HG02610 (cell line): ENCODE data around the gene LCOR.
"Not testable (repeated sequence)": the region's sequence is repeated elsewhere in the genome, so short reads cannot be mapped to it uniquely, and the experiment has no call there.

Source experiments
- ATAC-seq: cut with Tn5 transposase; IDR thresholded peaks from one replicate; pipeline ENCODE4 v1.9.1; 2021; ENCODE audit warnings: mild to moderate bottlenecking, moderate library complexity; ENCODE audit not compliant: unreplicated experiment

LCOR gene

DNA sequence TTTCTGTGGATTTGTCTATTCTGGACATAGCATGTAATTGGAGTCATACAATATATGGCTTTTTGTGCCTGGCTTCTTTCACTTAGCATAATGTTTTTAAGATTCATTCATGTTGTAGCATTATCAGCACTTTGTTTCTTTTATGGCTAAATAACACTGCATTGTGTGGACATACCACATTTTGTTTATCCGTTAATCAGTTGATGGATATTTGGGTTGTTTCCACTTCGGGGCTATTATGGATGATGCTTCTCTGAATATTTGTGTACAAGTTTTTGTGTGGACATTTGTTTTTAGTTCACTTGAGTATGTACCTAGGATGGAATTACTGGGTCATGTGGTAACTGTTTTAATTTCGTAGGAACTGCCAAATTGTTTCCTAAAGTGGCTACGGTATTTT, 6.4 kb downstream of the LCOR start:
- ATAC-seq = no peak

DNA sequence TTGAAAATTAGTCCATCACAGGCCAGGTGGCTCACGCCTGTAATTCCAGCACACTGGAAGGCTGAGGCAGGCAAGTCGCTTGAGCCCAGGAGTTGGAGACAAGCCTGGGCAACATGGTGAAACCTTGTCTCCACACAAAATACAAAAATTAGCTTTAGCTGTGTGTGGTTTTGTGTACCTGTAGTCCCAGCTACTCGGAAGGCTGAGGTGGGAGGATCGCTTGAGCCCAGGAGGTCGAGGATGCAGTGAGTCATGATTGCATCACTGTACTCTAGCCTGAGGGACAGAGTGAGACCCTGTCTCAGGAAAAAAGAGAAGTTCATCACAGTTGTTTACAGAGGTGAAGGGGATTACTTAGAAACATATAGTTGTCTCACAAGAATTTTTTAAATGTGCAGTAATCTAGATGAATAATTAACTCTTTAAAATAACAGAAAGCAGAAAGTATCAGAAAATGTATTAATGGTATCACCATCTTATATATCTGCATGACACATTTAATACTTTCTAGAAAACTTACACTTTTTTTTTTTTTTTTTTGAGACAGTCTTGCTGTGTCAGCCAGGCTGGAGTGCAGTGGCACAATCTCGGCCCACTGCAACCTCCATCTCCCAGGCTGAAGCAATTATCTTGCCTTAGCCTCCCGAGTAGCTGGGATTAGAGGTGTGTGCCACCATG, 8.9 kb downstream of the LCOR start:
- ATAC-seq = no peak

DNA sequence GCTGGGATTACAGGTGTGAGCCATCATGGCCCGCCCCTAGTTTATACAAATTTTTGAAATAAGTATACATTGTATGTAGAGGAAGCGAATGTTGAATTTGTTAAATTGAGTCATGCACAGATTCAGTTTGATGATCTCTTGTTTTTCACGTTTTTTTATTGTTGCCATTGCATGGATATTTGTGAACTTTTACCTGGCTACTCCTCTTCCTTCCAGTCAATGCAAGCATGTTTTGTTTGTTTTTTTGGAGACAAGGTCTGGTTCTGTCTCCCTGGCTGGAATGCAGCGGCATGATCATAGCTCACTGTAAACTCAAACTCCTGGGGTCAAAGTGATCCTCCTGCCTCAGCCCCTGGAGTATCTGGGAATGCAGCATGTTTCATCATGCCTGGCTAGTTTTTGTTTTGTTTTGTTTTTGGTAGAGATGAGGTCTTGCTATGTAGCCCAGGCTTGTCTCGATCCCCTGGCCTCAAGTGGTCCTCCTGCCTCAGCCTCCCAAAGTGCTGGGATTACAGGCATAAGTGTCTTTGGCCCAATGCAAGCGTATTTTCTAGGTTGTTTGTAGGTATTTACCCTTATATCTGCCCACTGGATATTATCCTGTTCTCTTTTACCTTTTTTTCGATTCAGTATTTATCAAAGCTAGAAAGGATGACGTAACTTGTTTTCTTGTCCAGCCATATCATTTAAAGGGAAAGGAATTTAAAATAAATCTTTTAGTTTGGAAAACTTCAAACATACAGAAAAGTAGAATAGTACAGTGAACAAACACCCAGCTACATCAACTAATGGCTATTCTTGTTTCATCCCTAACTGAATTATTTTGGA, 11.0 kb downstream of the LCOR start:
- no peak for ATAC-seq

DNA sequence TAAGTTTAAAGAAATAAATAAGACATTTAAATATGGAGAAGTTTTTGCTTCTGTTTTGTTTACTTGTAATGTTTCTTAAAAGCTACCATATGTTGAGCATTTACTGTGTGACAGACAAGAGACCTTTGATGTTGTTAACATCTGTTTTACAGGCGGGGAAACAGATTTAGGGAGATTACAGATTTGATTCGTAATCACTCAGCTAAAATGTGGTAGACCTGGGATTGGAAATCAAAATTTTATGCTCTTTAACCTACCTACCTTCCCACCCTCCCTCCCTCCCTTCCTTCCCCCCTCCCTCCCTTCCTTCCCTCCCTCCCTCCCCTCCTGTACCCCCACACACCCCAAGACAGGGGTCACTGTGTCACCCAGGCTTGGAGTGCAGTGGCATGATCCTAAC, 11.7 kb downstream of the LCOR start:
- no peak for ATAC-seq

DNA sequence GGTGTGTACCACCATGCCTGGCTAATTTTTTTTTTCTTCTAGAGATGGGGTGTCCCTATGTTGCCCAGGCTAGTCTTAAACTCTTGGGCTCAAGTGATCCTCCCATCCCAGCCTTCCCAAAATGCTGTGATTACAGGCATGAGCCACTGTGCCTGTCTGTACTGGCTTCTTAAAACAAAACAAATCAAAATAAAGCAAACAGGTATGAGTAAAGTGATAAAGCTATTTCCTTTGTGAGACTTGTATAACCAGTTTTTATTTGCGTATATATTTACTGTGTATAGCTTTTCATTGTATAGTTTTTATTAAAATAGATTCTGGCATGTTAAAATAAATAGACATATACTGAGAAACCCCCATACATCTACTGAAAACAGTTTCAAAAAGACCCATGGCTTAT, 14.3 kb downstream of the LCOR start:
- no peak for ATAC-seq

DNA sequence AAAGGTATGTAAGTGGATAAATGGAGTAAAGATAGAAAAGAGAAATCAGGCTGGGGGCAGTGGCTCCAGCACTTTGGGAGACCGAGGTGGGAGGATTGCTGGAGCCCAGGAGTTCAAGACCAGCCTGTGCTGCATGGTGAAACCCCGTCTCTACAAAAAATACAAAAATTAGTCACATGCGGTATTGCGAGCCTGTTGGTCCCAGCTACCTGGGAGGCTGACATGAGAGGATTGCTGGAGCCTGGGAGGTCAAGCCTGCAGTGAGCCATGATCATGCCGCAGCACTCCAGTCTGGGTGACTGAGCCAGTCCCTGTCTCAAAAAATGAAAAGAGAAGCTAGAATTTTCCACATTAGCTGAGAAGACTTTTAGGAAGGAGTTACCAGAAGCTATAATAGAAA, 14.8 kb downstream of the LCOR start:
- no peak for ATAC-seq

DNA sequence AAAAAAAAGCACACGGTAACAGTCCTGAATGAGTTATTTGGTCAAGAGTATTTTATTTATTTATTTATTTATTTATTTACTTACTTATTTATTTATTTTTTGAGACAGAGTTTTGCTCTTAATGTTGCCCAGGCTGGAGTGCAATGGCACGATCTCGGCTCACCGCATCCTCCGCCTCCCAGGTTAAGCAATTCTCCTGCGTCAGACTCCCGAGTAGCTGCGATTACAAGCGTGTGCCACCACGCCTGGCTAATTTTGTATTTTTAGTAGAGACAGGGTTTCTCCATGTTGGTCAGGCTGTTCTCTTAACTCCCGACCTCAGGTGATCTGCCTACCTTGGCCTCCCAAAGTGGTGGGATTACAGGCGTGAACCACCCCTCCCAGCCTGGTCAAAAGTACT, 15.3 kb downstream of the LCOR start:
- not testable (repeated sequence) for ATAC-seq

DNA sequence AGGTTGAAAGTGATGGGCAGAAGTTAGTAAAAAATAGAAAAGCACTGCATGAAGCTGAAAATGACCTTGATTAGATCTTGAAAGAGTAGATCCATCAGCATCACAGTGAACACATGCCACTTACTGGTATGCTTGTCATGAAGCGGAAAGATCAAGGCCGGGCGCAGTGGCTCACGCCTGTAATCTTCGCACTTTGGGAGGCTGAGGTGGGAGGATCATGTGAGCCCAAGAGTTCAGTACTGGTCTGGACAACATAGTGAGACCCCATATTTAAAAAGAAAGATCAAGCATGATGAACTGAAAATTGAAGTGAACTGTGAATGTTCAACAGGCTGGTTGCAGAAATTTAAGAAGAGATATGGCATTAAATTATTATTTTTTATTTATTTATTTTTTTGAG, 18.0 kb downstream of the LCOR start:
- ATAC-seq = no peak

DNA sequence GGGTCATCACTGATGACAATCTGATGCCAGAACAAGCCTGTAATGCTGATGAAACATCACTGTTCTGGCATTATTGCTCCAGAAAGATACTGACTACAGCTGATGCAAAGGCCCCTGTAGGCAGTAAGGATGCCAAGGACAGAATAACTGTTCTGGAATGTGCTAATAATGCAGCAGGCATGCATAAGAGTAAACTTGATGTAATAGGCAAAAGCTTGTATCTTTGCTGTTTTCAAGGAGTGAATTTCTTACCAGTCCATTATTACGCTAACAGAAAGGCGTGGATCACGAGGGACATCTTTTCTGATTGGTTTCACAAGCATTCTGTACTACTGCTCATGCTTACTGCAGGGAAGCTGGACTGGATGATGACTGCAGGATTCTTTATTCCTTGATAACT, 18.7 kb downstream of the LCOR start:
- ATAC-seq = no peak

DNA sequence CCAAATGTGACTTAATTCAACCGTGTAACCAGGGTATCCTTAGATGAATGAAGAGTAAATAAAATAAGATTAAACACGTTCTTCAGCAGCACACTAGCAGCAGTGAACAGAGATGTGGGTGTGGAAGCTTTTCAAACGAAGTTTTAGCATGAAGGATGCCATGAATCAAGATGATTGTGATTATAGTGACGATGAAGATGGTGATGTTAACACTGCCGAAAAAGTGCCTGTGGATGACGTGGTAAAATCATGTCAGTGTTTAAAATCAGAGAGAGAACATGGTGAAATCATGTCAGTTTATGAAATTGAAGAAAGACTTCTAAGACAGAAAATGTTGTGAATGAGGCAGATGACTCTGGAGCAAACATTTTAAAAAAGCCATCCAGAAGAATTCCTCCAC, 19.2 kb downstream of the LCOR start:
- ATAC-seq = no peak

DNA sequence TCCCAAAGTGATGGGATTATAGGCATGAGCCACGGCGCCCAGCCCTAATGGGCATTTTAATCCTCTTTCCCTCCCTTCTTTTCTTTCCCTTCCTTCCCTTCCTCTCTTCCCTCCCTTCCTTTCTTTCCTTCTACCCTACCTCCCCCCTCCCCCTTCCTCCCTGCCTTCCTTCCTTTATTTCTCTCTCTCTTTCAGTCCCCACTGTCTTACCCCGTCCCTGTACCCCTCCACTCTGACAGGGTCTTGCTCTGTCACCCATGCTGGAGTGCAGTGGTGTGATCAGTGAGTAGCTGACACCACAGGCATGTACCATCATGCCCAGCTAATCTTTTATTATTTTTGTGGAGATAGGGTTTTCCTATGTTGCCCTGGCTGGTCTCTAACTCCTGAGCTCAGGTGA, 24.2 kb downstream of the LCOR start:
- no peak for ATAC-seq

DNA sequence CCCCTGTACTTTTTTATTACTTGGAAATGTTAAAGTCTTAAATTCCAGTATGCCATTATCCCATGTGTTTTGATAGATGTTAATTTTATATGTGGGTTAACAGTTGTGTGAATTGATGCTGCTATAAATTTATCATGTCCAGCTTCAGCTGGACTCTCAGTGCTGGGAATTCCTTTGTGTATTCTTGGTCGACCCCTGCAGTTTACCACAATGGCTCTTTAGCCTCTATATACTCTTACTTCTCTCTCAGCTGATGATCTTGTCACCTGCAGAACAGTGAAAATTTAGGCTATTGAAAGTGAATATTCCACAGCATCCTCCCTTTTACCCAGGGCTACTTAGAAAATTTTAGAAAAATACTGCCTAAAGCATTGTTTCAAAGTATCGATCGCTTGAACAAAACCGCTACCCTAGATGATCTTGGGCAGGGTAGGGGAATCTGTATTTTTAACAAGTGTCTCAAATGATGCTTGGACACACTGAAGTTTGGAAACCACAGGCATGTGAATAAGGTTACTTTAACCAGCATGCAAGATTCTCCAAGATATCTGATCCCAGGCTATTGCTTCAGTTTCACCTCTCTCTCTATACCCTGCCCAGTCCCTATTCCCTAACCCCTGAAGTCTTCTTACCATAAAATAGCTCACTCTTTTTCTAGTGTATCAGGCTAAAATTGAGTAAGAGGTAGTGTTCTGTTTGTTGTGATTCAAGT, 25.4 kb downstream of the LCOR start:
- ATAC-seq = no peak

DNA sequence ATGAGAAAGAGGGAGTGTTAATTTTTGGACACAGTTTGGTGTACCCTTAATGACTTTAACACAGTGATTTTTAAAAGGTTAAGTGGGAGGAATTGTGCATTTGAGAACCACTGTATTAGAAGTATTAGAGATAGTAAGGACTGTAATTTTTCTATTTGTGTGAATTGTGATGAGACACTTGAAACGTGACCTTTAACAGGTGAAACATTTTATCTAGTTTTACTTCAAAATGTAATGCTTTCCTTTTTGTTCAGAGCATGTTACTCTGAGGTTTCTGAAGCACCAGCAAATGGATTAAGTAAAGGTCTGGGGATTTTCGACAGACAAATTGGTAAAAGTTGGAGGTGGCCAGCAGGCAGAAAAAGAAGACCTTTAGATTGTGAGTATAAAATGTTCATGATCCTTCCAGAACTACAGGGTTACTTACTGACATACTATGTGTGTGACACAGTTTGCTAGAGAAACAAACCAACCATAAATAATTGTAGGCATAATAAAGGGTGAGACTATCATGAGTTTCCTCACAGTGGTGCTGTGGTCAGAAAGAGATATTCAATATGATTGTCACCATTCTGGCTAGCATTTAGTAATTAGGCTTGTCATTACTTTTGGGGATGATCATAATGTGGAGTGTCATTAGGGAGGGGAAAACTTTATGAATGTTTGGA, 26.1 kb downstream of the LCOR start:
- no peak for ATAC-seq

DNA sequence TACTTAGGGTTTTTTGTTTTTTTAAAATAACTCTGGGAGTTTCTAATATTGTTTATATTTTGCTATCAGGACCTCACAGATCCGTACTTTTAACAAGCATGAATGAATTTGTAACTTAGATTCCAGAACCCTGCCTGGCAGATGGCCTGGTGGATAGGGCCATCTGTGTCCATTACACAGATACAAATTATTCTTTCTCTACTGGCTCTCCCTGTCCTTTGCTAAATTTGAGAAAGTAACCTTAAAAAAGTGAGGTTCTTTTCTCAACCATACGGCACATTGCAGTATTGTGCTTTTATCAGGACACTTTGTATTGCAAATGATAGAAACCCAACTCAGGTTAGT, 26.6 kb downstream of the LCOR start:
- ATAC-seq = no peak

DNA sequence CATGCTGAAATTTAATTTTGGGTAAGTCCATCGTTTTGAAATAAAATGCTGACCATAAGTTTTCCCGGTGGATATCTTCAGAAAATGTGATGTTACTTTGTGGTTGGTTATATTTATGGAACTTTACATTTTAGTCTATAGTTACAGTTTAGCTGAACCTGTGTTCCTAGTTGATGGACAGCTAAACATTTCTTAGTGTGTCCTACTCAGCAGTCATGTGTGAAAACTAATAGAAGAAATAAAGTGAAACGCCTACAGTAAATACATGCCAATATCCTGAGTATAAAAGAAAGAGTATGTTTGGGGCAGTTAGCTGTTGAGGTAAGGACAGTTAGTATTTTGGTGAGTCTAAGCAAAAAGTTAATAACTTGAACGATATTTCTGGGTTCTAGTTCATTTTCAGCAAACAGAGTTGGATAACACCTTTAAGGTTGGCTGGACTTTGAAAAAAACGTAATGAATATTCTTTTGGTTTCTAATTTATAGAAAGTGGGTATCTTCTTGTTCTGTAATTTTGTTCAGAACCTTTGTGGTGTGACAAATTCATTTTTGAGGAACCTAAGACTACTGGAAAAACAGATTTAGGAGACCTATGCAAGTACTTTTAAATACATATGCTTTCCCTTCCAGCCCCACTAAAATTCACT, 28.7 kb downstream of the LCOR start:
- no peak for ATAC-seq

DNA sequence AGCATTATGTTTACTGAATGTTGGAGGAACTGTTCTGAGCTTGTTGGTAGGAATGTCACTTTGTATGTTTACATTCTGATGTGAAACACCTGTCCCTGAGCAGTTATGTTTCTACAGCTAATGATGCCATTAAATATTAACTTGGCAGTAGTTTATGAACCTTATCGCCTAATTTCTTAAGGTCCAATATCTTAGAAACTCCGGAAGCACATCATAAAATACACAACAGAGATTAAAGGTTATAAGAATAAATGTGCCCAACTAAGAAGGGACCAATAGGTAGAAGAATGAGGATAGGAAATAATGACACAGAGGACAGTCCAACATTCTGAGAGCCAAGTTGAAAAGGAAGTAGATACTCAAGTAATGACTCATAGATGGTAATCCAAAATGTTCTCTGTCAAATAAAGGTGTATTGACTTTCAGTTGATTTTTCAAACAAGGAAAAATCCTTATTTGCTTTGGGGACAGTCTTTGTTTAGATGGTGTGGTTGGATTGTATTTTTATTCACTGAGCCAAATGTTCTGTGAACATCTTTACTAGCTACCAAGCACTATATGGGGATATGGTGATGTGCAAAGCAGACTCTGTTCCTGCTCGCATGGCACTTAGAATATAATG, 31.9 kb downstream of the LCOR start:
- ATAC-seq = peak; percentile 67

DNA sequence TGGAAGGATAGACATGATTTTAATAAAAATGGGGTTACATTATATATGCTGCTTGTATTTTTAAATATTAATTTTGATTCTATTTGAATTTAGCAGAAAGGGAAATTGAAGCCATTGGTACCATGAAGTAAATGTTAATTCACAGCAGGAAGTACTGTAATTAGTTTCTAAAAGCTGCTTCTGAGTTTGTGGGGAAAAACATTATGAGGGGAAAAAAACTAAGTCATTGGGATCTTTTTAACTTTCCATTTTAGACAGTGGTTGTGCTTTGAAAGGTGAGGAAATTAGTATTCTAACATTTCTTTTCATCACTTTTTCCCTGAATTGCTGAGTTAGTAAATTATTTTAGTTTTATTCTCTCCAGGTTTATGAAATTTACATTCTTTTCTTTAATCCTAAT, 41.0 kb downstream of the LCOR start:
- no peak for ATAC-seq

DNA sequence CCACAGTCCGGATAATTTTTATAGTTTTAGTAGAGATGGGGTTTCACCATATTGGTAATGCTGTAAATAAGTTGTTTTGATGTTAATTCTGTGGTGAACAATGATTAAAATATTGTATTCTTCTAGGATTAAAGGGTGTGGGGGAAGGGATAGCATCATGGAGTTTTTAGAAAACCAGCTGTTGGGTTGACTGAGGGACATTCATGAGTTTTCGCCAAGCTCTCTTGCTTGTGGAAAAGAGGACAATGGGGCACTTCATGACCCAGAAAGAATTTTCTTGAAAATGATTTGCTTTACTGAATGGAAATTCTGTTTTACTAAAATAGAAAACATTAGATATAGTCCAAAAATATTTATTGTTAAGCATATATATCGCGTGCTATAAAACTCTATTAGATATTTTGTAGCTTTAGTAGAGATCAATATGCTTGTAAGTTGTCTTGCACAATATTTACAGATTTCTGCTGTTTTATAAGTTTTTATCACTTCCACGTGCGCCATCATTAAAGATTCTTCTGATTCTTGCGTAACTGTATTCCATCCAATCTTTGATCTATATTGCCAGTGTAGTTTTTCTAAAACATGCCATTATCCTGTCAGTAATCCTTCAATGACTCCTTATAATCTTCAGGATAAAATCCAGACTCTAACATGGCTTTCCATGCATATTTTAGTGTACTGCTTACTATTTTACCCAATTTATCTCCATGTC, 41.8 kb downstream of the LCOR start:
- no peak for ATAC-seq

DNA sequence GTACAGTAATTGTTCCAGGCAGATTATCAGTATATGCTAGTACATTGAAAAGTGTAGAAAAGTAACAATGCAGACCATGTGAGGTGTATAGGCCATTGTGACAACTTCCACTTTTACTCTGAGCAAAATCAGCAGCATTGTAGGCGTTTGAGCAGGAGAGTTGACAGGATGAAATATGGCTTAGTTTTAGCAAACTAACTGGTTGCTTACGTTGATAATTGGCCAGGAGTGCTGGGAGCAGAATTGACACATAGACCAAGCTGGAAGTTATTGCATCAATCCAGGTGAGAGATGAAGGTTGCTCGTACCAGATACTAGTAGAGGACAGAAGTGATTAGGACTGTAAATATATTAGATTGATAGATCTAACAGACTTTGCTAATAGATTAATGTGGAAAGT, 46.0 kb downstream of the LCOR start:
- ATAC-seq = no peak

DNA sequence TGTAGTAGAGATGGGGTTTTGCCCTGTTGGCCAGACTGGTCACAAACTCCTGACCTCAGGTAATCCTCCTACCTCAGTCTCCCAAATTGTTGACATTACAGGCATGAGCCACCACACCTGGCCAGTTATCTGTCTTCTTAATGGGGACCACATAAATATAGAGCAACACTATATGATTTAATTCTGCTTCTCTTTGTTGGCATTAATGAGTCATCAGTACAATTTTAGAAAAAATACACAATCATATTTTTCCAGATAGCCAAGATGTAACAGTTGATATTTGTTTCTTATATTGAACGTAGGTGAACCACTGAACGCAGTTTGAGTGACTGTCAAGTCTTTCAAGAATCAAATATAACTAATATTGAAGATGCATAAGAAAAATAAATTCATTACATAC, 48.5 kb downstream of the LCOR start:
- no peak for ATAC-seq
